Mammary epithelial cell (primary cell): Measurements from ENCODE around the gene CDC6.

Source experiments
- CTCF ChIP-seq, 2 donors: IDR thresholded peaks in 1 of 2; conservative IDR thresholded peaks in 1 of 2; 2 replicates each; pipeline ENCODE4 v1.5.1; 2011 to 2012; ENCODE audit warnings: inconsistent platforms in 2 of 2, low read length in 2 of 2, mild to moderate bottlenecking in 2 of 2, control low read depth in 1 of 2, low read depth in 1 of 2; ENCODE audit not compliant: insufficient read depth in 1 of 2; ENCODE audit errors: extremely low read depth in 1 of 2
- EZH2 ChIP-seq: IDR thresholded peaks from 2 replicates; pipeline ENCODE4 v1.6.1; 2012; ENCODE audit warnings: low read length, inconsistent platforms, borderline replicate concordance

- TF ChIP-seq CTCF (conservative IDR thresholded peaks at IDR 0.05 in 1 of 2, IDR thresholded peaks at IDR 0.05 in 1 of 2; ENCODE audit: extremely low read depth in 1 of 2, insufficient read depth in 1 of 2, low read depth in 1 of 2, low read length in 2 of 2) (no peak), EZH2 (no peak)
These were observed 30.5 kb downstream of the CDC6 start for GRCh38 chr17:40317880-40318829.
